ENCODE results near the gene KLK7.

- TF ChIP-seq MYC (IDR thresholded peaks at IDR 0.05; ENCODE audit: low read depth, low read length) = no peak
- TF ChIP-seq CTCF (IDR thresholded peaks at IDR 0.05; ENCODE audit: extremely low read depth in 1 of 2, insufficient read depth in 1 of 2, low read depth in 1 of 2, low read length in 2 of 2) = no peak
- no peak for TF ChIP-seq POLR2A (IDR thresholded peaks at IDR 0.05; ENCODE audit: low read depth, low read length)
- TF ChIP-seq MAX (IDR thresholded peaks at IDR 0.05; ENCODE audit: insufficient read depth, insufficient read length) = no peak
- no peak for TF ChIP-seq POLR2AphosphoS5 (IDR thresholded peaks at IDR 0.05; ENCODE audit: insufficient read depth, low read depth, low read length)
- TF ChIP-seq EZH2 (IDR thresholded peaks at IDR 0.05; ENCODE audit: borderline replicate concordance, low read depth, low read length, severe bottlenecking) = no peak
- no peak for TF ChIP-seq GATA2 (IDR thresholded peaks at IDR 0.05; ENCODE audit: insufficient read depth, insufficient read length, low read depth, low read length)
- TF ChIP-seq JUN (IDR thresholded peaks at IDR 0.05; ENCODE audit: borderline replicate concordance, insufficient read depth, insufficient read length, low read depth) = no peak
- TF ChIP-seq FOS (IDR thresholded peaks at IDR 0.05; ENCODE audit: borderline replicate concordance, insufficient read depth, low read length) = no peak
Observed at GRCh38 chr19:50975766-50976165, 8.0 kb downstream of the KLK7 start.

Measured in endothelial cell of umbilical vein (primary cell).